Limb (tissue), 2 donors: Measurements from ENCODE around the gene VPS54.
"Not testable (repeated sequence)": the region's sequence is repeated elsewhere in the genome, so short reads cannot be mapped to it uniquely, and the experiment has no call there.

Source experiments
- DNase-seq, 2 donors: peaks; one replicate each; pipeline ENCODE4 v3.0.0-alpha.2; 2016; ENCODE audit errors: extremely low spot score in 2 of 2

VPS54 gene

DNA sequence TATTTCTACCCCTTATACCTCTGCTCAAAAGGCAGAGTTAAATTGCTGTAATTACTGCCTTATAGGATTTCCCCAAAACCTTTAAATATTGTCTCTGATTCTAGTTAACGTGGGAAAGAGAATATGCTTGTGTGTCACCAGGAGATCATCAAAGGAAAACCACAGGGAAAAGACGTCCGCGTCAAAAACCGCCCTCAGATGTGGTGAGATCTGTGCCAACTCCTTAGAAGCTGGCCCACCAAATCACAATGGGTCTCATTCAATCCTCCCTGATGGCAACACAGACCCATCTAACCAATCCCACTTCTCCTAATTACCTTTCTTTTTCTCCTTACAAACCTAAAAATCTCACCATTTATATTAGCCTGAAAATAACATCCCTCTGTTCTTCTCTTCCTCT lies 25.4 kb downstream of the VPS54 start:
- DNase-seq = no peak

DNA sequence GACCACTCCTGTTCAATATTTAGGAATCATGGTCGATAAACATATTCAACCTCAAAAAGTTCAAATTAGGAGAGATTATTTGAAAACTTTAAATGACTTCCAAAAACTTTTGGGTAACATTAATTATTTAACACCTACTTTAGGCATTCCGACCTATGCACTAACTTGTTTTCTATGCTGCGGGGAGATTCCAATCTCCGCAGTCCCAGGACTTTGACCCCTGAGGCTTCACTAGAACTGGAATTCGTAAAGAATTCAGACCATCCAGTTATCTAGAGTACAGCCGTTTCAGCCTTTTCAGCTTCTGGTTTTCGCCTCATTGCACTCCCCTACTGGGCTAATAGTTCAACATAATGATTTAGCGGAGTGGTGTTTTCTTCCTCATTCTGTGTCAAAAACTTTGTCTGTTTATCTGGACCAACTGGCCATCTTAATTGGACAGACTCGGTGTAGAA lies 26.1 kb downstream of the VPS54 start:
- not testable (repeated sequence) for DNase-seq

DNA sequence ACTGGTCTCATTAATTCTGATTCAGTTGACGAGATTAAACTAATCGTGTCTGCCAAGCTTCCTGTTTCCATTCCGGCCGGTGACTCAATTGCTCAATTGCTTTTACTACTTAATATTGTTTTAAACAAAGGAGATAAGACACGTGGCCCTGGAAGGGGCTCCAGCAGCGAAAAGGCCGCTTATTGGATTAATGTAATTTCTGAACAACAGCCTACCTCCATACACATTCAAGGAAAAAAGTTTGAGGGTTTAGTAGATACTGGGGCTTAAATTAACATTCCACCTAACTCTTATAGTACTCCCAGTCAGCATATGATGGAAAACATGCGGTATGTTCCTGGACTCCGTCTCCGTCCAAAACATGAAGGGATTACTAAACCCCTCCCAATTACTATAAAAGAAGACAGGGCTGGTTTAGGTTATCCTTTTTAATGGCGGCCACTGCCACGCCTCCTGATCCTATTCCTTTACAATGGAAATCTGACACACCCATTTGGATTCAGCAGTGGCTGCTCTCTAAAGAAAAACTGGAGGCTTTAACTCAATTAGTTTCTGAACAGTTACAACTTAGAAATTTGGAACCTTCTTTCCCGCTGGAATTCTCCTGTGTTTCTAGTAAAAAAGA lies 27.1 kb downstream of the VPS54 start:
- no peak for DNase-seq

DNA sequence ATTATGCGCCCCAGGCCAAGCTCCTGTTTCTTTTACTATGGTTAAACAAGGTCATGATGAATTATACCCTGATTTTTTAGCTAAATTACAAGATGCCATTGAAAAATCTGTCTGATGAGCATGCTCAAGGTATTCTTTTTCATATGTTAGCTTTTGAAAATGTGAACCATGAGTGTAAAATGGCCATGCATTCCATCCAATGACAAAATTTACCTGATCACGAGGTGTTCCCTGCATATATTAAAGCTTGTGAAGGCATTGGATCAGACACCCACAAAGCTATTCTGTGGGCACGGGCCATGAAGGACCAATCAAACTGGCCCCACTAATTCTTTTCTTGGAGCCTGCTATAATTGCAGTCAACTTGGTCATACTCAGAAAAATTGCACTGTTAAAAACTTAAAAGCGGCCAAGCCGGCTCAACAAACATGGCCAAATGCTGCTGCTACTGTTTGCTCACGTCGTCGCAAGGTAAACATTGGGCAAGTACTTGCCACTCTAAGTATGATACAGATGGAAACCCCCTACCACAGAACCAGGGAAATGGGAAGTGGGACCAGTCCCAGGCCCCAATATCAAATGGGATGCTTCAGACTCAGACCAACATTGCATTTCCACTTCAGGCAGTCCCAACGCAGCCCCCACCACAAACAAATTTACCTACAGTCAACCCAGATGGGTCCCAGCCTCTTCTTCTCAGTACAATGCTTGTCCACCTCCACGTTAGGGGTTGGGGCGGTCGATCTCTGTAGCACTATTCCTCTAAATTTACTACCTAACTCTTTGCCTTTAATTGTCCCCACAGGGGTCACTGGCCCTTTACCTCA lies 27.8 kb downstream of the VPS54 start:
- DNase-seq = not testable (repeated sequence)

DNA sequence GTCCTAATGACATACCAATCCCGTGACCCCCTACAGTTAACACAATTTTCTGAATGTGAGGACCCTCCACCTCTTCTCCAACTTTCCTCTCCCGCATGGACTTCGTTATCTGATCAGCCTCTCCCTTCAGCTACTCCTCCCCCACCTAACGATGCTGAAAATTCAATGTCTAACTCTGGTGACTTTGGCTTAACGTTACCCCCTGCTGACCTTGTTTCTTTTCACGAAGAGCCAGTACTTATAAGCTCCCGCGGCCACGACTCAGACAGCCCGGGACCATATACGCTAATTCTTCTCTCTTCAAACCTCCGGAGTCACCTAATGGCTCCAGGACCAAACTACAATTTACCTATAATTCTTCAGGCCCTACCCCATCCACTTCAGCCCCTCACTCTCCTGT lies 29.2 kb downstream of the VPS54 start:
- no peak for DNase-seq

DNA sequence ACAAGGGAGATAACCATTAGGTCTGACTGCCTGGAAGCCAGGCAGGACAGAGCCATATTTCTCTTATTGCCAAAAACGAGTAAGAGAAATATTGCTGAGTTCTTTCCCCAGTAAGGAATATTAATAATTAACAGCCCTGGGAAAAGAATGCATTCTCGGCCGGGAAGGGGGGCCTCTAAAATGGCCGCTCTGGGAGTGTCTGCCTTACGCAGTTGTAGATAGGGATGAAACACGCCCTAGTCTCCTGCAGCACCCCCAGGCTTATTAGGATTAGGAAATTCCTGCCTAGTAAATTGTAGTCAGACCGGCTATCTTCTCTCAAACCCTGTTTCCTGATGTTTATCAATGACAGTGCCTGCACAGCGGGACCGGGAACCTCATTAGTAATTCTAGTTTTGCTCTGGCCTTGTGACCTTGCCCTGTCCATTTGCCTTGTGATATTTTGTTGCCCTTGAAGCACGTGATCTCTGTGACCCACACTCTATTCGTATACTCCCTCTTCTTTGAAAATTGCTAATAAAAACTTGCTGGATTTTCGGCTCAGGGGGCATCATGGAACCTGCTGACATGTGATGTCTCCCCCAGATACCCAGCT lies 30.3 kb downstream of the VPS54 start:
- DNase-seq = not testable (repeated sequence)

DNA sequence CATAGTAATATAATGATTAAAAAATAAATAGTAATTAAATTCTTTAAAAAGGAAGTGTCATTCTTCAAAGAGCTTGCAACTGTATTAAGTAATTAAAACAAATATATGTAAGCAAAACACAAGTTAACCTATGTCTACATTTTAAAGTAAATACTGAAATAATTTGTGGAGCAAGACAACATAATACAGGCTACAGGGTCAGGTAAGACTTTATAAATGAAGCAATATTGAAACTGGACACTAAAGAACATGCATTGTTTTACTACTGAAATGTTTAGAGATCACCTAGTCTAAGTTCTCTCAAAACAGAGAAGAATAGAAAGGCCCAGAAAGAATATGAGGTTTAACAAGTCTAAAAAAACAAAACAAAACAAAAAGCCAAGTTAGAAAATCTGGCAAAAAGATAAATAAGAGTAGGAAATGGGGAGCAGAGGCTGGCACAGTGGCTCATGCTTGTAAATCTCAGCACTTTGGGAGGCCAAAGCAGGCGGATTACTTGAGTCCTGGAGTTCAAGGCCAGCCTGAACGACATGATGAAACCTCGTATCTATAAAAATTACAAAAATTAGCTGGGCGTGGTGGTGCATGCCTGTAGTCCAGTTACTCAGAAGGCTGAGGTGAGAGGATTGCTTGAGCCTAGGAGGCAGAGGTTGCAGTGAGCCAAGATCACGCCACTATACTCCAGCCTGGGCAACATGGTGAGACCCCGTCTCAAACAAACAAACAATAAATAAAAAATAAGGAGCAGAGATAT lies 34.4 kb downstream of the VPS54 start:
- DNase-seq = no peak

DNA sequence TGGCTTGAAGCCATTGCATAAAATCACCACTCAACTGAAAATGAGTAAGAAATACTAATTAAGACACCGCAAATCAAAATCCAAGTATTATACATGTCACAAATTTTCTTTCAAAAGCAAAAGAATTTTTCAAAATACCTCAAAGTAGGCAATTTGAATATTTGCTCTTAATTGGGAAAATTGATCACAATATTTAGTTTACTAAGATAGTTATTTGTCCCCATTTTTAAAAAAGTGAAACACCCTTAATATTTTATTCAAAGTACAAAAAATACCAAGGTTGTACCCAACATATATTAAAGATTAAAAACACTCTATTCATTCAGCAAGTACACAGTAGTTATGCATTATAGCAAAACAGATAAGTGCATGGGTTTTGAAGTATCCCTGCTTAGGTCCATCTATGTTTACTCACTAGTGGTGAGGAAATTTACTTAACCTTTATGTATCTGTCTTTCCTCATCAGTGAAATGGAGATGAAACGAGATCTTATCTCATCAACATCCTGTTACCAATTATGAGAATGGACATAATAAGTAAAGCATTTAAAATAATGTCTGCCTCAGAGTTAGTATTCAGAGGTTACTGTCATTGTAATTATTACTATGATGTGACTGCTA lies 35.1 kb downstream of the VPS54 start:
- no peak for DNase-seq

DNA sequence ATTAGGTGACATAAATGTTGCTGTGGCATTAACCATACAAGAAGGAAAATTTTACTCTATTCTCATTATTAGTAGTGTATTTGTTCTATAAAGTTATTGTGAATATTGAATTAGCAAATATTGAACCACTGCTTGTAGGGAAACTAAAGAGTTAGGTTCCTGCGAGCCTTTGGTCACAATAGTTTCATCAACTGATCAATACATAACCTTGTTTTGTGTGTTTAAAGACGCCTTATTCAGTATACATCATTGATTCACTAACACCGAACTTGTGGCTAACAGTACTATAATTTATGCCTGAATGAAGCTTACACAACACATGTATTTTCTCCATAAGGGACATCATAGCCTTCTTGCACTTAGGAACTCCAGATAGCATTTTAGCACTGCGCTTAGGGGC lies 36.9 kb downstream of the VPS54 start:
- DNase-seq = no peak

DNA sequence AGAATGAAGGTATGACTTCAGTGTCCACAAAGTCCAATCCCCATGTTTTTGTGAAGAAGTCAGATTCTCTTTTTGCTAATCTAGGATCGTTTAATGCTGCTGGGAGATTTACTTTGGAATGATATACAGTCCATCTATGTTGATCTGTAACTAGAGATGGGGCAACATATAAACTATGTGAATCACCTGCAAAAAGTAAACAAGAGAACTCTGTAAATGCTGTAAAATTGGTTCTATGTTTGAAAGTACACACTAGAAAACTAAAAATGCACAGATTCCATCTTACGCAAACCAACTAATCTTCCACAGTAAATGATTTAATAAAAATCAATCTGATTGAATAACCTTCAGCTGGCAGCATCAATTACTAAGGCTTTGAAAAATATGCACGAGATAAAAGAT lies 37.5 kb downstream of the VPS54 start:
- DNase-seq = no peak

DNA sequence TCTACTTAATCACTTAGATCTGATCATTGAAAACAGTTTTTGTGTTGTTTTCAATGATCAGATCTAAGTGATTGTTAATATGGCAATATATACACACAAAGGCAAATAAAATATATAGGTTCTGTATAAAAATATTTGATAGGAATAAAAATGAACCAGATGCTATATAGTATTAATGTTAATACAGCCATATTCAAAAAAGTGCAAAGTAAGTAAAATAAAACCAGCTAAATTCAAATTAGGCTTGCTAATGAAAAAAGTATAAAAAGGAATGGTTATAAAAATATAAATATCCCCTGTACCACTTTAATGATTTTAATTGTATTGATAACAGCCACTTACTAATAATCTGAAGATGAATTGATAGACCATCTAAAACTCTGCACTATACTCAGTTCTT lies 38.4 kb downstream of the VPS54 start:
- DNase-seq = no peak

DNA sequence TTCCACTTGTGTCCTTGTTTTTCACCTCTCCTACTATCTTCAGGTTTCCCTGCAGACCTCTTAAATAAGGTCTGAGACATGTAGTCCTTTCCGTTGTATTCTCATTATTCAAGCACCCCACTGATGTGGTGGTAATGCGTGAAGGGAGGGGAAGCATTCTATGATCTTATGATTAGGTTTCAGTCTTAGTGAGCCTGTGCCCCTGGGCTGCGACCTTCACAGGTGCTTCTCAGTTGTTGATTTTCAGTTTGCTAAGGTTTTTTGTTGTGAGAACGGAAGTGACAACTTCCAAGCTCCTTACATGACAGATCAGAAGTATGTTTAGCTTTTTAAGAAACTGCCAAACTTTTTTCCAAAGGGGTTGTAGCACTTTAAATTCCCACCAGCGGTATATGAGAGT lies 41.3 kb downstream of the VPS54 start:
- DNase-seq = no peak

DNA sequence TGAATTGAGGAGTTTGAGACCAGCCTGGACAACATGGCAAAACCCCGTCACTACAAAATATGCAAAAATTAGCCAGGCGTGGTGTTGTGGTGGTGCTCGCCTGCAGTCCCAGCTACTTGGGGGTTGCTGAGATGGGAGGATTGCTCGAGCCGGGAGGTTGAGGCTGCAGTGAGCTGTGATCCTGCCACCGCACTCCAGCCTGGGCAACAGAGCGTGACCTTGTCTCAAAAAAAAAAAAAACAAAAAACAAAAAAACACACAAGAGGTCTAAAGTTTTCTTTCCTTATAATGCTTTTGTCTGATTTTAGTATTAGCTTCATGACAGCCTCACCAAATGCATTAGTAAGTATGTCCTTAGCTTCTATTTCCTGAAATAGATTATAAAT lies 43.1 kb downstream of the VPS54 start:
- DNase-seq = no peak

DNA sequence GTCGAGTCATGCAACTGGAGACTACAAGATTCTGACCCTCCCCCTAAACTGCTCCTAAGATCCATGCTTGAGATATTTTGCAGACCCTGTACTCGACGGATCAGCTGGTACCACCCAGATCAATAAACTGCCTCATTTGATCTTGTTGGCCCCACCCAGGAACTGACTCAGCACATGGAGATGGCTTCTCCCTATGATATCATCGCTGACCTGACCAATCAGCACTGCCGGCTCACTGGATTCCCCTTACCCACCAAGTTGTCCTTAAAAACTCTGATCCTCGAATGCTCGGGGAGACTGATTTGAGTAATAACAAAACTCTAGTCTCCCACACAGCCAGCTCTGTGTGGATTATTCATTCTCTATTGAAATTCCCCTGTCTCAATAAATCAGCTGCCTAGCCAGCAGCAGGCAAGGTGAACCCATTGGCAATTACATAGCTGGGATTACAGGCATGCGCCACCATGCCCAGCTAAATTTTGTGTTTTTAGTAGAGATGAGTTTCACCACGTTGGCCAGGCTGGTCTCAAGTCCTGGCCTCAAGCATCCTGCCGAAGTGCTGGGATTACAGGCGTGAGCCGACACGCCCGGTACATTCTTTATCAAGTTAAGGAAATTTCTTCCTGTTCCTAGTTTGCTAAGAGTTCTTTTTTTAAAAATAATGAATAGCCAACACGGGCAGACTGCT lies 43.6 kb downstream of the VPS54 start:
- DNase-seq = no peak

DNA sequence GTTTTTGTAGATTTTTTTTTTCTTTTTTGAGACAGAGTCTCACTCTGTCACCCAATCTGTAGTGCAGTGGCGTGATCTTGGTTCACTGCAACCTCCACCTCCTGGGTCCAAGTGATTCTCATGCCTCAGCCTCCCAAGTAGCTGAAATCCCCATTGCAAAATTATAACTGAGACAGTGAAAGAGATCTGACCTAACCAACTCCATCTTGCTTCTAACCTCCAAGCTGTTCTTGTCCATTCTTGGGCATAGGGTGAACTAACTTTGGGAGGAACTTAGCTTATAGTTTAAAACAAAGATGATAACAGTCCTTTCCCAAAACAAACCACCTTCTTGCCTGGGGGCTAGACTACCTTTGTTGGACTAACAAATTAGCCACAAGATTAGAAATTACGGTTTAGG lies 44.2 kb downstream of the VPS54 start:
- DNase-seq = not testable (repeated sequence)

DNA sequence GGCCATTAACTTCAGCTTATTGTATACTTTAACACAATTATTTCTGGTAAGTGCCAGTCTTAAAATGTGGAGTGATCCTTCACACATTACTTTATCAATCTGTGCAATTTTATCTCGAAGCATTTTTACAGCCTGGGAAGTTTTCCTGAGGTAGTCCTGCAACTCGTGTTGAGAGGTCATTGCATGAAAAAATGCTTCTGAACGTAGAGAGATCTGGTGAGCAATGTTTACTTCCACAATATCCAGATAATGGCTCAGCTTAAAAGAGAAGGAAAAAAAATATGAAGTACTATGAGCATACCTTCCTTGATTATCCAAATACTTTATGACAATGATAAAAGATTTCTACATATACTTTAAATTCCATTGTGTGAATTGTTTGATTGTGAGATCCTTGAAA lies 57.0 kb downstream of the VPS54 start:
- DNase-seq = no peak

DNA sequence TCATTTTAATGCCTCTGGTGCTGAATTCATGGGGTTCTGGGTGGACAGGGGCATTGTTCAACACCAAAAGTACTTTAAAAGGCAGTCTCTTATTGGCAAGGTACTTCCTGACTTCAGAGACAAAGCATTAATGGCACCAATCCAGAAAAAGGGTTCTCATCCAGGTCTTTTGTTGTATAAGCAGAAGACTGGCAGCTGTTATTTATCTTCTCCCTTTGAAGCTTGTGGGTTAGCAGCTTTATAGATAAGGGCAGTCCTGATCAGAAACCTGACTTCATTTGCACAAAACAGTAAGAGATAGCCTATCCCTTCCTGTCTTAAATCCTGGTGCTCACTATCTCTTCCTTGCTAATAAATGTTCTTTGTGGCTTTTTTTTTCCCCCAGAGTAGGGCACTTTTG lies 68.8 kb downstream of the VPS54 start:
- DNase-seq = no peak

DNA sequence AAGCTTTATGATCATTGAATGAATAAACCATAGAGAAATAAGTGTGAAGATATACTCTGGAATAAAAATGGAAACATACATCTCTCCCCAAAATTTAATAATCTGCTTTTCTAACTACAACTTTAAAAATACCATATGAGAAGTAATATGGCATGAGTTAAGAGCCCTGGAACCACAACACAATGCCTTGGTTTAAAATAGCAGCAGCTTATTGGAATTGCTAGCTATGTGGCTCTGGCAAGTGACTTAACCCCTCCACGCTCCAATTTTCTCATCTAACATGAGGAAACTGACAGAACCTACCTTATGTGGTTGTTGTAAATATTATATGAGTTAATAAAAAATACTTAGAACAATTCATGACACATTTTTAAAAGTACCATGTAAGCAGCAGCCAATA lies 76.4 kb downstream of the VPS54 start:
- DNase-seq = no peak

DNA sequence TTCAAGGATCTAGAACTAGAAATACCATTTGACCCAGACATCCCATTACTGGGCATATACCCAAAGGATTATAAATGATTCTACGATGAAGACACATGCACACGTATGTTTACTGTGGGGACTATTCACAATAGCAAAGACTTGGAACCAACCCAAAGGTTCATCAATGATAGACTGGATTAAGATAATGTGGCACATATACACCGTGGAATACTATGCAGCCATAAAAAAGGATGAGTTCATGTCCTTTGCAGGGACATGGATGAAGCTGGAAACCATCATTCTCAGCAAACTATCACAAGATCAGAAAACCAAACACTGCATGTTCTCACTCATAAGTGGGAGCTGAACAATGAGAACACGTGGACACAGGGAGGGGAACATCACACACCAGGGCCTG lies 87.1 kb downstream of the VPS54 start:
- DNase-seq = not testable (repeated sequence)

DNA sequence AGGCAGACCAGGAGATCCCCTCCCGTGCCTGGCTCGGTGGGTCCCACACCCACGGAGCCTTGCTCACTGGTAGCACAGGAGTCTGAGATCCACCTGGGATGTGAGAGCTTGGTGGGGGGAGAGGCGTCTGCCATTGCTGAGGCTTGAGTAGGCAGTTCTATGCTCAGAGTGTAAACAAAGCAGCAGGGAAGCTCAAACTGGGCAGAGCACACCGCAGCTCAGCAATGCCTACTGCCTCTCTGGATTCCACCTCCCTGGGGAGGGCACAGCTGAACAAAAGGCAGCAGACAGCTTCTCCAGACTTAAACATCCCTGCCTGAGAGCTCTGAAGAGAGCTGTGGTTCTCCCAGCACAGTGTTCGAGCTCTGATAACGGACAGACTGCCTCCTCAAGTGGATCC lies 92.4 kb downstream of the VPS54 start:
- no peak for DNase-seq

DNA sequence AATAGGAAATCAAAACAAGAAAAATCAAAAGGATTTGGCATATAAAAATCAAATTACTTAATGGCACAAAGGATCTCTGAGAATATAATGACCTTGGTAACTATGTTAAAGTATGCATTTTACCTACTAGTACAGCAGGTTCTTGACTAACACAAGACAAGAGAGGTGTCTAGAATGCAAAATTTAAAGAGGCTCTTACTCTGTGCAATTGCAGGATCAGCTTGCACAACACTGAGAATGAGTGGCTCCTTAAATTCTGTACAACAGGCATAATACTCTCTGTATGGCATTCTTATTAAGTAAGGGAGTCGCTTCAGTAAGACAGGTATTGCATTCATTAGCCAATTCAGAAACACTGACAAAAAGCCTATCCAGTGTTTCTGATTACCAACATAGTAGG lies 104.9 kb downstream of the VPS54 start:
- DNase-seq = no peak
